K562 (cell line): Measurements from ENCODE around the gene STING1. TPM values are rescaled to one million over a fixed set of nuclear protein-coding genes. Genes with fewer than 3 reads are reported as not detected.

Experiments used
- ATAC-seq: fragments of 200-7000 bp; cut with Tn5 transposase; 3 replicates; pipeline ENCODE4 v1.9.1; 2020; ENCODE audit warnings: moderate library complexity
- BruUV-seq: library from RNA; stranded (reverse); fragments of 400-500 nt; replicated peaks from 2 replicates; lab custom pipeline; 2021; lab: Mats Ljungman, UMichigan
- CTCF ChIA-PET: fragments of 300-600 bp; formaldehyde crosslinking; extraction: SDS; loops from one replicate; lab custom pipeline; 2021; ENCODE audit warnings: low intra/inter-chr PET ratio; lab: Yijun Ruan, JAX
- POLR2A ChIA-PET: fragments of 300-600, 350-650 bp; sonication (Branson Sonifier 250); formaldehyde crosslinking; extraction: SDS; loops from one replicate; lab custom pipeline; 2021; ENCODE audit warnings: antibody characterized with exemption, inconsistent platforms; lab: Yijun Ruan, JAX
- DNase-seq, 4 experiments: peaks; one replicate each; pipeline versions ENCODE4 v3.0.0 to v3.0.0-alpha.2; 2011 to 2018; ENCODE audit warnings: low spot score in 3 of 4, mixed read lengths in 3 of 4; ENCODE audit errors: extremely low read depth in 1 of 4
- FAIRE-seq: peaks from 2 replicates; lab custom pipeline; 2011; peaks lifted over from hg19 to GRCh38; lab: Jason Lieb, UNC
- H2AFZ ChIP-seq: 2 replicates; pipeline ENCODE4 v1.6.0; 2011; ENCODE audit warnings: low read depth, low read length, control low read depth, inconsistent platforms
- H3K27ac ChIP-seq: fragments of 200-600 bp; 3 replicates; pipeline ENCODE4 v1.8.0; 2011; ENCODE audit warnings: low read depth, mild to moderate bottlenecking, control low read depth, inconsistent platforms, low read length, moderate library complexity, mixed read lengths; ENCODE audit errors: extremely low read depth
- H3K27me3 ChIP-seq, 2 experiments: fragments of 300-600 bp in 1 of 2; 2 replicates in 1 of 2; 3 replicates in 1 of 2; pipeline versions ENCODE4 v1.6.0 to v1.8.0; 2011; ENCODE audit warnings: inconsistent platforms in 2 of 2, low read length in 2 of 2, mild to moderate bottlenecking in 1 of 2, mixed read lengths in 1 of 2, moderate library complexity in 1 of 2; ENCODE audit not compliant: control insufficient read depth in 2 of 2, insufficient read depth in 2 of 2
- H3K36me3 ChIP-seq: fragments of 300-600 bp; 3 replicates; pipeline ENCODE4 v1.8.0; 2011; ENCODE audit warnings: mild to moderate bottlenecking, low read length, inconsistent platforms; ENCODE audit not compliant: control insufficient read depth, insufficient read depth
- H3K4me1 ChIP-seq, 2 experiments: fragments of 200-600 bp in 1 of 2; replicated peaks in 1 of 2; 2 replicates in 1 of 2; 3 replicates in 1 of 2; pipeline versions ENCODE4 v1.5.1 to v1.8.0; 2011; ENCODE audit warnings: inconsistent platforms in 2 of 2, low read length in 2 of 2, mild to moderate bottlenecking in 1 of 2, mixed read lengths in 1 of 2, moderate library complexity in 1 of 2; ENCODE audit not compliant: control insufficient read depth in 2 of 2, insufficient read depth in 2 of 2
- H3K4me2 ChIP-seq: 2 replicates; pipeline ENCODE4 v1.6.1; 2011; ENCODE audit warnings: low read length, control low read depth, inconsistent platforms, mixed read lengths; ENCODE audit not compliant: insufficient read depth
- H3K4me3 ChIP-seq: fragments of 200-600 bp; sonication (generic), shearing (Covaris generic); 2 replicates; pipeline ENCODE4 v1.5.1; 2016; ENCODE audit warnings: control low read depth, inconsistent platforms
- H3K79me2 ChIP-seq: fragments of 200-600 bp; 3 replicates; pipeline ENCODE4 v1.8.0; 2011; ENCODE audit warnings: low read length, inconsistent platforms; ENCODE audit not compliant: control insufficient read depth, insufficient read depth
- H3K9ac ChIP-seq, 2 experiments: 2 replicates each; pipeline versions ENCODE4 v1.6.0 to v1.6.1; 2011; ENCODE audit warnings: low read depth in 2 of 2, low read length in 2 of 2, control low read depth in 1 of 2, inconsistent platforms in 1 of 2, mild to moderate bottlenecking in 1 of 2, mixed read lengths in 1 of 2; ENCODE audit not compliant: insufficient read depth in 1 of 2
- H3K9me1 ChIP-seq: one replicate; pipeline ENCODE4 v1.6.0; 2011; ENCODE audit warnings: inconsistent platforms, mild to moderate bottlenecking, low read length, moderate library complexity; ENCODE audit not compliant: control insufficient read depth, insufficient read depth
- H3K9me3 ChIP-seq: replicated peaks from 2 replicates; pipeline ENCODE4 v1.5.1; 2011; ENCODE audit warnings: low read depth, low read length, inconsistent platforms; ENCODE audit not compliant: control insufficient read depth, insufficient read depth
- H4K20me1 ChIP-seq: replicated peaks from 2 replicates; pipeline ENCODE4 v1.6.1; 2011; ENCODE audit warnings: low read length, inconsistent platforms, mixed read lengths; ENCODE audit not compliant: control insufficient read depth, insufficient read depth
- COPS2 ChIP-seq: fragments of 450-650 bp; conservative IDR thresholded peaks from 2 replicates; pipeline ENCODE4 v1.6.1; 2016; ENCODE audit warnings: mild to moderate bottlenecking, moderate library complexity
- CTCF ChIP-seq, 3 experiments: IDR thresholded peaks in 2 of 3; conservative IDR thresholded peaks in 1 of 3; 2 replicates each; pipeline ENCODE4 v1.5.1; 2011 to 2012; ENCODE audit warnings: low read length in 3 of 3, mild to moderate bottlenecking in 3 of 3, control low read depth in 2 of 3, improper control_type of control experiment in 1 of 3, inconsistent platforms in 1 of 3, low read depth in 1 of 3, mixed read lengths in 1 of 3, moderate library complexity in 1 of 3; ENCODE audit not compliant: insufficient read depth in 2 of 3
- E2F3 ChIP-seq: fragments of 250-450 bp; sonication (Bioruptor Pico); IDR thresholded peaks from 2 replicates; pipeline ENCODE4 v1.4.0; 2020; ENCODE audit warnings: mild to moderate bottlenecking
- FOXM1 ChIP-seq, 2 experiments: fragments of 450-650 bp in 1 of 2; sonication (generic) in 1 of 2; formaldehyde crosslinking in 1 of 2; IDR thresholded peaks; 2 replicates each; pipeline versions ENCODE4 v1.6.1 to v1.9.0; 2017 to 2022; ENCODE audit warnings: low read depth in 2 of 2, mild to moderate bottlenecking in 2 of 2, missing genetic modification reagents in 1 of 2, moderate library complexity in 1 of 2
- L3MBTL2 ChIP-seq: fragments of 450-650 bp; IDR thresholded peaks from 2 replicates; pipeline ENCODE4 v1.6.1; 2016; ENCODE audit warnings: mild to moderate bottlenecking, moderate library complexity
- ZNF740 ChIP-seq, 3 experiments: fragments of 200-800 bp in 1 of 3; sonication (Bioruptor generic) in 1 of 3; sonication (generic) in 1 of 3; formaldehyde crosslinking in 1 of 3; IDR thresholded peaks; 2 replicates each; pipeline versions ENCODE4 v1.6.1 to v1.8.0; 2016 to 2022; ENCODE audit warnings: mild to moderate bottlenecking in 2 of 3, missing compliant biosample characterization in 2 of 3, missing genetic modification characterization in 2 of 3, missing genetic modification reagents in 1 of 3
- WGBS: fragments of 100-300 bp; shearing (Covaris generic); methylation state at CpG from one replicate; pipeline ENCODE4 v1.1.6; 2016; ENCODE audit warnings: low coverage, mixed read lengths; ENCODE audit not compliant: insufficient coverage; ENCODE audit errors: missing lambda C conversion rate; 5-methylcytosine and 5-hydroxymethylcytosine counted together
- in situ Hi-C: fragments of 300-500 bp; cut with MboI; formaldehyde crosslinking; loops from 4 replicates; pipeline ENCODE4 v1.15.0; 2018; ENCODE audit warnings: inconsistent platforms, mixed read lengths
- intact Hi-C: fragments of 100-400 bp; cut with micrococcal nuclease; formaldehyde crosslinking; loops from 2 replicates; pipeline ENCODE4 v1.14.2; 2022
- polyA plus RNA-seq, 8 experiments: library from polyadenylated mRNA; depleted of rRNA in 4 of 8; stranded (reverse) in 5 of 8; unstranded in 3 of 8; fragments of >200 nt; fragmentation: Nextera tagmentation in 2 of 8; fragmentation: Illumina TruSeq in 1 of 8; extraction: Ambion mirVana in 2 of 8; extraction: Trizol in 1 of 8; gene quantifications; 2 replicates each; pipeline versions ENCODE4 v1.2.1 to v1.2.3, GENCODE V29; 2011 to 2014; ENCODE audit warnings: inconsistent platforms in 1 of 8, missing spikeins in 1 of 8
- total RNA-seq, 7 experiments: library from RNA; depleted of rRNA in 6 of 7; stranded (reverse); fragments of >200 nt in 6 of 7; fragmentation: Illumina TruSeq in 2 of 7; extraction: Trizol in 2 of 7; gene quantifications; 2 replicates each; pipeline versions ENCODE4 v1.2.1 to v1.2.3, GENCODE V29; 2011 to 2021; ENCODE audit warnings: low replicate concordance in 1 of 7

Gene STING1
- total and polyA plus RNA-seq, 9 of the 15 experiments (the other 6 are each of a cell fraction or from before 2014, with no cell fraction given), result 20.8 to 69.1 (median 44.7) TPM

GRCh38 chr5:139486201-139486600 is 3.6 kb upstream of the STING1 start:
- Histone ChIP-seq H2AFZ (no peak overlapping the region), H3K27me3 (no peaks in the 10 kb centered on the region), H3K4me1 (peaks cover 17 to 19% of the 10 kb centered on the region in 2 experiments), H3K9ac (peak overlapping the region in 1 of 2 experiments; percentile 14; a peak in 1 of 4 replicates), H3K4me2 (no peak overlapping the region), H3K9me3 (no peaks in the 10 kb centered on the region), H3K79me2 (peaks cover 9% of the 10 kb centered on the region), H3K27ac (no peak overlapping the region), H3K9me1 (no peaks in the 10 kb centered on the region), H3K4me3 (no peak overlapping the region), H3K36me3 (no peaks in the 10 kb centered on the region; the same call in 2 of the 3 replicates), H4K20me1 (no peaks in the 10 kb centered on the region)
- intact Hi-C loops (no loop called here), in situ Hi-C loops (no loop called here)
- FAIRE-seq, result no peak
- peak in 2 of 4 experiments; percentile 3 to 7 for DNase-seq
- ATAC-seq, result no peak
- CTCF ChIA-PET, result no interaction called here
- no TSS peak for BruUV-seq
- no peak for TF ChIP-seq L3MBTL2
- TF ChIP-seq CTCF (IDR thresholded peaks at IDR 0.05 in 2 of 3, conservative IDR thresholded peaks at IDR 0.05 in 1 of 3; ENCODE audit: insufficient read depth in 2 of 3, low read depth in 1 of 3, low read length in 3 of 3), result no peak
- TF ChIP-seq FOXM1 (IDR thresholded peaks at IDR 0.05; ENCODE audit: low read depth), result no peak
- TF ChIP-seq FOXM1 (CRISPR knock-in tag; IDR thresholded peaks at IDR 0.05; ENCODE audit: low read depth), result no peak
- no peak for TF ChIP-seq ZNF740 (CRISPR knock-in tag; IDR thresholded peaks at IDR 0.05)
- no peak for TF ChIP-seq ZNF740 (tag; IDR thresholded peaks at IDR 0.05)
- no peak for TF ChIP-seq COPS2
- TF ChIP-seq E2F3 (CRISPR knock-in tag), result no peak
- WGBS, result 73% methylated on average over 7 of the region's 7 CpGs
- POLR2A ChIA-PET, result interaction anchor here (0.8 kb wide), 1 partner anchor 11 kb away, joined by 3 read pairs; no protein-coding TSS in a partner anchor
